Liver (tissue), 9 donors: ENCODE measurements around the gene ZC4H2. TPM values are rescaled to one million over a fixed set of nuclear protein-coding genes. Genes with fewer than 3 reads are reported as not detected.
"Not testable (repeated sequence)": the region's sequence is repeated elsewhere in the genome, so short reads cannot be mapped to it uniquely, and the experiment has no call there.

Experiments
- DNase-seq: peaks from one replicate; pipeline ENCODE4 v3.0.0-alpha.2; 2017; ENCODE audit warnings: low spot score
- H3K27ac ChIP-seq, 2 donors: one replicate each; pipeline ENCODE4 v1.7.0; 2013; ENCODE audit warnings: inconsistent platforms in 2 of 2, low read length in 2 of 2, control low read depth in 1 of 2, low read depth in 1 of 2, mild to moderate bottlenecking in 1 of 2
- H3K27me3 ChIP-seq, 4 donors: one replicate each; pipeline versions ENCODE4 v1.6.1 to v1.7.0; 2013; ENCODE audit warnings: low read length in 3 of 4, inconsistent platforms in 1 of 4, mild to moderate bottlenecking in 1 of 4, moderate library complexity in 1 of 4; ENCODE audit not compliant: control insufficient read depth in 4 of 4, insufficient read depth in 4 of 4
- H3K36me3 ChIP-seq, 4 donors: one replicate each; pipeline versions ENCODE4 v1.6.1 to v1.7.0; 2013; ENCODE audit warnings: low read length in 3 of 4, mild to moderate bottlenecking in 3 of 4, low read depth in 1 of 4, moderate library complexity in 1 of 4; ENCODE audit not compliant: control insufficient read depth in 4 of 4, insufficient read depth in 3 of 4
- H3K4me1 ChIP-seq, 4 donors: one replicate each; pipeline versions ENCODE4 v1.6.1 to v1.7.0; 2013; ENCODE audit warnings: low read length in 3 of 4, mild to moderate bottlenecking in 3 of 4, moderate library complexity in 1 of 4; ENCODE audit not compliant: control insufficient read depth in 4 of 4, insufficient read depth in 4 of 4
- H3K4me3 ChIP-seq, 3 donors: one replicate each; pipeline versions ENCODE4 v1.6.1 to v1.7.0; 2013; ENCODE audit warnings: low read length in 3 of 3, control low read depth in 1 of 3, low read depth in 1 of 3, mild to moderate bottlenecking in 1 of 3
- H3K9ac ChIP-seq, 2 donors: one replicate each; pipeline ENCODE4 v1.7.0; 2013; ENCODE audit warnings: low read length in 2 of 2, mild to moderate bottlenecking in 2 of 2, moderate library complexity in 2 of 2, control low read depth in 1 of 2, low read depth in 1 of 2
- H3K9me3 ChIP-seq, 4 donors: one replicate each; pipeline versions ENCODE4 v1.6.1 to v1.7.0; 2013; ENCODE audit warnings: low read length in 3 of 4; ENCODE audit not compliant: control insufficient read depth in 4 of 4
- ATF3 ChIP-seq: IDR thresholded peaks from 2 replicates; pipeline ENCODE4 v1.6.1; 2016; ENCODE audit warnings: antibody characterized with exemption
- CTCF ChIP-seq: fragments of 150-350 bp; IDR thresholded peaks from 2 replicates; pipeline ENCODE4 v1.5.1; 2017; ENCODE audit warnings: improper control_type of control experiment, low read depth, low read length; ENCODE audit not compliant: missing input control
- EGR1 ChIP-seq, 2 donors: IDR thresholded peaks; 2 replicates each; pipeline ENCODE4 v1.6.1; 2016 to 2018; ENCODE audit warnings: antibody characterized with exemption in 2 of 2, low read depth in 2 of 2
- FOXA1 ChIP-seq: IDR thresholded peaks from 2 replicates; pipeline ENCODE4 v1.6.1; 2016; ENCODE audit warnings: antibody characterized with exemption
- FOXA2 ChIP-seq: IDR thresholded peaks from 2 replicates; pipeline ENCODE4 v1.6.1; 2016; ENCODE audit warnings: antibody characterized with exemption
- GABPA ChIP-seq, 2 donors: IDR thresholded peaks in 1 of 2; conservative IDR thresholded peaks in 1 of 2; 2 replicates each; pipeline ENCODE4 v1.6.1; 2016; ENCODE audit warnings: antibody characterized with exemption in 2 of 2, mild to moderate bottlenecking in 1 of 2, moderate library complexity in 1 of 2
- HNF4A ChIP-seq, 2 donors: conservative IDR thresholded peaks; 2 replicates each; pipeline ENCODE4 v1.6.1; 2016; ENCODE audit warnings: antibody characterized with exemption in 2 of 2, mild to moderate bottlenecking in 2 of 2
- HNF4G ChIP-seq: IDR thresholded peaks from 2 replicates; pipeline ENCODE4 v1.6.1; 2016; ENCODE audit warnings: antibody characterized with exemption
- JUND ChIP-seq, 2 donors: IDR thresholded peaks; 2 replicates each; pipeline ENCODE4 v1.6.1; 2016; ENCODE audit warnings: antibody characterized with exemption in 2 of 2
- MAX ChIP-seq: IDR thresholded peaks from 2 replicates; pipeline ENCODE4 v1.6.1; 2016; ENCODE audit warnings: antibody characterized with exemption
- NR2F2 ChIP-seq: IDR thresholded peaks from 2 replicates; pipeline ENCODE4 v1.6.1; 2016; ENCODE audit warnings: antibody characterized with exemption
- RAD21 ChIP-seq, 2 donors: IDR thresholded peaks; 2 replicates each; pipeline ENCODE4 v1.6.1; 2016; ENCODE audit warnings: antibody characterized with exemption in 2 of 2, mild to moderate bottlenecking in 2 of 2
- REST ChIP-seq: IDR thresholded peaks from 2 replicates; pipeline ENCODE4 v1.6.1; 2016; ENCODE audit warnings: antibody characterized with exemption, mild to moderate bottlenecking
- RXRA ChIP-seq, 2 donors: IDR thresholded peaks; 2 replicates each; pipeline ENCODE4 v1.6.1; 2017 to 2018; ENCODE audit warnings: antibody characterized with exemption in 2 of 2, mild to moderate bottlenecking in 1 of 2
- SP1 ChIP-seq: IDR thresholded peaks from 2 replicates; pipeline ENCODE4 v1.6.1; 2018; ENCODE audit warnings: antibody characterized with exemption, mild to moderate bottlenecking
- TAF1 ChIP-seq: conservative IDR thresholded peaks from 2 replicates; pipeline ENCODE4 v1.6.1; 2016; ENCODE audit warnings: antibody characterized with exemption, mild to moderate bottlenecking
- YY1 ChIP-seq: IDR thresholded peaks from 2 replicates; pipeline ENCODE4 v1.6.1; 2016; ENCODE audit warnings: antibody characterized with exemption, mild to moderate bottlenecking
- ZBTB33 ChIP-seq: IDR thresholded peaks from 2 replicates; pipeline ENCODE4 v1.6.1; 2016; ENCODE audit warnings: antibody characterized with exemption
- WGBS: extraction: QIAGEN DNeasy Blood & Tissue Kit; methylation state at CpG from one replicate; pipeline ENCODE4 v1.1.7; 2013; 5-methylcytosine and 5-hydroxymethylcytosine counted together
- polyA plus RNA-seq, 2 donors: library from polyadenylated mRNA; stranded (reverse) in 1 of 2; unstranded in 1 of 2; fragments of 200-250 nt in 1 of 2; fragments of >200 nt in 1 of 2; fragmentation: Nextera tagmentation in 1 of 2; extraction: Ambion mirVana in 1 of 2; gene quantifications; one replicate each; pipeline versions ENCODE4 v1.2.1 to v1.2.3, GENCODE V29; 2013 to 2015
- total RNA-seq, 2 donors: library from RNA; depleted of rRNA; stranded (reverse); fragments of >200 nt; gene quantifications; one replicate each; pipeline ENCODE4 v1.2.3, GENCODE V29; 2014
- donor health status: healthy.
- donor health status: healthy.
- donor health status: healthy.
- donor health status: healthy.
- donor health status: healthy.

Gene ZC4H2
- total and polyA plus RNA-seq, 4 donors, result 1.8 to 5.2 (median 2.4) TPM

GRCh38 chrX:65009459-65009858 is 33.2 kb upstream of the ZC4H2 start:
- DNase-seq, result no peak
- H3K27ac ChIP-seq, result no peak overlapping the region
- H3K4me3 ChIP-seq, result no peak overlapping the region
- no peaks in the 10 kb centered on the region for H3K4me1 ChIP-seq
- H3K36me3 ChIP-seq, result no peaks in the 10 kb centered on the region
- TF ChIP-seq RXRA (IDR thresholded peaks at IDR 0.05) (peak in 1 of 2 donors; percentile 45), GABPA (IDR thresholded peaks at IDR 0.05 in 1 of 2, conservative IDR thresholded peaks at IDR 0.05 in 1 of 2) (no peak)
- H3K9me3 ChIP-seq, result no peaks in the 10 kb centered on the region
- no peak overlapping the region for H3K9ac ChIP-seq
- no peaks in the 10 kb centered on the region for H3K27me3 ChIP-seq

- DNase-seq, H3K9ac ChIP-seq, H3K9me3 ChIP-seq, H3K4me1 ChIP-seq, H3K27me3 ChIP-seq, H3K4me3 ChIP-seq, H3K36me3 ChIP-seq, H3K27ac ChIP-seq: not testable (repeated sequence)
- 93% methylated on average over 23 of the region's 26 CpGs for WGBS
These were observed 26.0 kb upstream of the ZC4H2 start for GRCh38 chrX:65002208-65002607.

- H3K9ac ChIP-seq, result no peak overlapping the region
- 79% methylated on average over 1 of the region's 1 CpG for WGBS
- H3K4me3 ChIP-seq, result no peak overlapping the region
- H3K27ac ChIP-seq, result no peak overlapping the region
- H3K9me3 ChIP-seq, result peaks cover 0 to 3% (median 1%) of the 10 kb centered on the region in 4 donors
- TF ChIP-seq RAD21 (IDR thresholded peaks at IDR 0.05) (no peak), SP1 (no peak), ZBTB33 (no peak), HNF4A (conservative IDR thresholded peaks at IDR 0.05) (no peak), FOXA1 (no peak), REST (no peak), YY1 (no peak), CTCF (no peak), MAX (no peak), NR2F2 (no peak), GABPA (IDR thresholded peaks at IDR 0.05 in 1 of 2, conservative IDR thresholded peaks at IDR 0.05 in 1 of 2) (no peak), HNF4G (no peak), ATF3 (no peak), EGR1 (IDR thresholded peaks at IDR 0.05; ENCODE audit: low read depth in 2 of 2) (no peak), TAF1 (no peak), FOXA2 (no peak), JUND (IDR thresholded peaks at IDR 0.05) (no peak), RXRA (IDR thresholded peaks at IDR 0.05) (no peak)
- peaks cover 0 to 1% (median 0%) of the 10 kb centered on the region in 4 donors for H3K4me1 ChIP-seq
- H3K36me3 ChIP-seq, result no peaks in the 10 kb centered on the region
- DNase-seq, result no peak
- H3K27me3 ChIP-seq, result no peaks in the 10 kb centered on the region
These were observed 20.6 kb upstream of the ZC4H2 start for GRCh38 chrX:64996805-64997204.
